GM19023 (cell line): ENCODE data around the gene PPP1R1B.

Source experiments
- ATAC-seq: cut with Tn5 transposase; IDR thresholded peaks from one replicate; pipeline ENCODE4 v1.9.1; 2021; ENCODE audit warnings: mild to moderate bottlenecking, moderate library complexity; ENCODE audit not compliant: unreplicated experiment

PPP1R1B gene

GRCh38 chr17:39666231-39666600, 39.5 kb downstream of the PPP1R1B start:
- no peak for ATAC-seq

GRCh38 chr17:39666601-39667261, 40.0 kb downstream of the PPP1R1B start:
- no peak for ATAC-seq

GRCh38 chr17:39667262-39667944, 40.7 kb downstream of the PPP1R1B start:
- no peak for ATAC-seq

- no peak for ATAC-seq
These were observed 41.5 kb downstream of the PPP1R1B start, which contains the start of gene PNMT for GRCh38 chr17:39667945-39668924. TSS of gene PNMT (plus strand) at chr17:39668453. CDS start at chr17:39668476, 23 bp downstream.

- ATAC-seq = no peak
These were observed 43.4 kb downstream of the PPP1R1B start for GRCh38 chr17:39669897-39670735.

GRCh38 chr17:39670746-39671145, 44.0 kb downstream of the PPP1R1B start:
- ATAC-seq = no peak

GRCh38 chr17:39671651-39672521, 45.1 kb downstream of the PPP1R1B start:
- no peak for ATAC-seq

- no peak for ATAC-seq
These were observed 46.0 kb downstream of the PPP1R1B start for GRCh38 chr17:39672522-39673334.

- ATAC-seq = no peak
These were observed 46.8 kb downstream of the PPP1R1B start for GRCh38 chr17:39673335-39674081.

GRCh38 chr17:39674179-39674578, 47.4 kb downstream of the PPP1R1B start:
- ATAC-seq = no peak

GRCh38 chr17:39674702-39675389, 48.1 kb downstream of the PPP1R1B start:
- no peak for ATAC-seq

- ATAC-seq = no peak
These were observed 48.8 kb downstream of the PPP1R1B start for GRCh38 chr17:39675390-39676082.

- ATAC-seq = no peak
These were observed 49.6 kb downstream of the PPP1R1B start for GRCh38 chr17:39676198-39676819.

- ATAC-seq = no peak
These were observed 50.3 kb downstream of the PPP1R1B start for GRCh38 chr17:39677072-39677471.

- ATAC-seq = no peak
These were observed 51.0 kb downstream of the PPP1R1B start for GRCh38 chr17:39677542-39678339.
